Measurements from ENCODE around the gene NOX5. TPM values are rescaled to one million over a fixed set of nuclear protein-coding genes. Genes with fewer than 3 reads are reported as not detected.
"Not testable (repeated sequence)": the region's sequence is repeated elsewhere in the genome, so short reads cannot be mapped to it uniquely, and the experiment has no call there.

The NOX5 gene
- total RNA-seq, 2 experiments from 2014 or later = not detected

- ChIA-PET POLR2A (interaction anchor here (0.7 kb wide), 1 partner anchor 84 kb away, joined by 3 read pairs; no protein-coding TSS in a partner anchor), CTCF (ENCODE audit: unreplicated experiment) (no interaction called here)
- intact Hi-C loops (cut with micrococcal nuclease; ENCODE audit: unreplicated experiment) = no loop called here
- Histone ChIP-seq H4K20me1 (ENCODE audit: insufficient read depth, low read length) (no peaks in the 10 kb centered on the region), H3K4me1 (ENCODE audit: insufficient read depth, low read length, poor library complexity, severe bottlenecking) (no peaks in the 10 kb centered on the region), H3K9me3 (ENCODE audit: low read length) (peaks cover 10% of the 10 kb centered on the region; the same call in 1 of the 2 replicates), H2AFZ (ENCODE audit: low read length) (no peak overlapping the region), H3K36me3 (ENCODE audit: insufficient read depth, low read length) (no peaks in the 10 kb centered on the region), H3K9me2 (ENCODE audit: insufficient read depth, low read length) (no peaks in the 10 kb centered on the region), H3K4me3 (ENCODE audit: low read depth, low read length, poor library complexity, severe bottlenecking) (no peak overlapping the region), H3K27ac (ENCODE audit: low read depth, low read length, poor library complexity, severe bottlenecking) (no peak overlapping the region), H3K79me2 (ENCODE audit: insufficient read depth, low read depth, low read length) (no peaks in the 10 kb centered on the region), H3K4me2 (ENCODE audit: low read length) (no peak overlapping the region)
- DNase-seq (ENCODE audit: low spot score) = no peak
- no peak for TF ChIP-seq CTCF (conservative IDR thresholded peaks at IDR 0.05; ENCODE audit: low read length)
- TF ChIP-seq EZH2phosphoT487 (IDR thresholded peaks at IDR 0.05; ENCODE audit: borderline replicate concordance, low read depth, low read length) = no peak
- BruUV-seq (replicated peaks) = no TSS peak
Observed at GRCh38 chr15:68969298-68969697, 45.2 kb upstream of the NOX5 start.

DNA sequence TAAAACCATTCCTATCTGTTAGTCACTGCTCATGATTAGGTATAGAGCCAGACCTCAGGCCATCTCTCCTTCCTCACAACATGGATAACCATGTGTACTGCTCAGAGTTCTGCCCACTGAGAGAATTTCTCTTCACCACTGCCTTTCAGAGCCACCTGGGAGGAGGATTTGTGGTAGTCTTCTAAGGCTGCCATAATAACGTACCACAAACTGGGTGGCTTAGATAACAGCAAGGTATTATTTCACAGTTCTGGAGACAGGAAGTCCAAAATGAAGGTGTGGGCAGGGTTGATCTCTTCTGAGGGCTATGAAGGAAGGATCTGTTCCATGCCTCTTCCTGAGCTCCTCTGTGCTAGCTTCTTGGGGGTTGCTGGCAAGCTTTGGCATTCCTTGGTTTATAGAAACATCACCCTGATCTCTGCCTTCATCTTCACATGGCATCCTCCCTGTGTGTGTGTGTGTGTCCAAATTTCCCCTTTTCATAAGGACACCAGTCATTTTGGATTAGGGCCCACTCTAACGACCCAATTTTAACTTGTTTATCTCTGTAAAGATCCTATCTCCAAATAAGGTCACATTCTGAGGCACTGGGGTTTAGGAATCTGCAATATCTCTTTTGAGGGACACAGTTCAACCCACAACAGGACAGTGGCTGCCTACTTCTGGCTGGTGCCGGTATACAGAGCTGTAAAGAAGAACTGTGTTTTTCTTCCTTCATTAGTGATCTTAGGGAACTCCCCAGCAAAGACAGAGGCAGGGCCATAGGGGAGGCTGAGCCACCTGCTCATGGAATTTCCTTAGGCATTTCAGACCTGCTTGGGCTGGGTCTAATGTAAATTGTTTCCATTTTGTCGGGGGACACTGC, 42.1 kb upstream of the NOX5 start:
- Histone ChIP-seq H3K4me3 (ENCODE audit: low read depth, low read length, poor library complexity, severe bottlenecking) (no peak overlapping the region), H3K27ac (ENCODE audit: low read depth, low read length, poor library complexity, severe bottlenecking) (no peak overlapping the region), H4K20me1 (ENCODE audit: insufficient read depth, low read length) (no peaks in the 10 kb centered on the region), H3K36me3 (ENCODE audit: insufficient read depth, low read length) (no peaks in the 10 kb centered on the region), H3K79me2 (ENCODE audit: insufficient read depth, low read depth, low read length) (no peaks in the 10 kb centered on the region), H3K9me3 (ENCODE audit: low read length) (peaks cover 10% of the 10 kb centered on the region; the same call in 1 of the 2 replicates), H3K9me2 (ENCODE audit: insufficient read depth, low read length) (no peaks in the 10 kb centered on the region), H3K4me1 (ENCODE audit: insufficient read depth, low read length, poor library complexity, severe bottlenecking) (no peaks in the 10 kb centered on the region), H2AFZ (ENCODE audit: low read length) (no peak overlapping the region), H3K4me2 (ENCODE audit: low read length) (no peak overlapping the region)
- intact Hi-C loops (cut with micrococcal nuclease; ENCODE audit: unreplicated experiment) = no loop called here
- ChIA-PET CTCF (ENCODE audit: unreplicated experiment) (no interaction called here), POLR2A (no interaction called here)
- TF ChIP-seq CTCF (conservative IDR thresholded peaks at IDR 0.05; ENCODE audit: low read length) (no peak), EZH2phosphoT487 (IDR thresholded peaks at IDR 0.05; ENCODE audit: borderline replicate concordance, low read depth, low read length) (no peak)
- BruUV-seq (replicated peaks) = no TSS peak
- DNase-seq (ENCODE audit: low spot score) = no peak

- H3K4me2 ChIP-seq (ENCODE audit: low read length); H3K9me2 ChIP-seq (ENCODE audit: insufficient read depth, low read length); BruUV-seq (replicated peaks); POLR2A ChIA-PET; H3K79me2 ChIP-seq (ENCODE audit: insufficient read depth, low read depth, low read length); H3K36me3 ChIP-seq (ENCODE audit: insufficient read depth, low read length); H3K27ac ChIP-seq (ENCODE audit: low read depth, low read length, poor library complexity, severe bottlenecking); H2AFZ ChIP-seq (ENCODE audit: low read length); H3K9me3 ChIP-seq (ENCODE audit: low read length); CTCF ChIA-PET (ENCODE audit: unreplicated experiment); H3K4me3 ChIP-seq (ENCODE audit: low read depth, low read length, poor library complexity, severe bottlenecking); H3K4me1 ChIP-seq (ENCODE audit: insufficient read depth, low read length, poor library complexity, severe bottlenecking); DNase-seq (ENCODE audit: low spot score); H4K20me1 ChIP-seq (ENCODE audit: insufficient read depth, low read length); intact Hi-C loops (cut with micrococcal nuclease; ENCODE audit: unreplicated experiment): not testable (repeated sequence)
Observed at GRCh38 chr15:68975651-68976160, 38.8 kb upstream of the NOX5 start.

- H3K4me1 ChIP-seq (ENCODE audit: insufficient read depth, low read length, poor library complexity, severe bottlenecking); H2AFZ ChIP-seq (ENCODE audit: low read length); CTCF ChIA-PET (ENCODE audit: unreplicated experiment); DNase-seq (ENCODE audit: low spot score); intact Hi-C loops (cut with micrococcal nuclease; ENCODE audit: unreplicated experiment); H3K9me3 ChIP-seq (ENCODE audit: low read length); H3K27ac ChIP-seq (ENCODE audit: low read depth, low read length, poor library complexity, severe bottlenecking); H3K4me2 ChIP-seq (ENCODE audit: low read length); POLR2A ChIA-PET; H3K9me2 ChIP-seq (ENCODE audit: insufficient read depth, low read length); H3K36me3 ChIP-seq (ENCODE audit: insufficient read depth, low read length); H3K79me2 ChIP-seq (ENCODE audit: insufficient read depth, low read depth, low read length); BruUV-seq (replicated peaks); H3K4me3 ChIP-seq (ENCODE audit: low read depth, low read length, poor library complexity, severe bottlenecking); H4K20me1 ChIP-seq (ENCODE audit: insufficient read depth, low read length): not testable (repeated sequence)
Observed at GRCh38 chr15:68977426-68977825, 37.1 kb upstream of the NOX5 start.

Measured in OCI-LY7 (cell line).